Peyer's patch (tissue), 4 donors: ENCODE data around the gene UMODL1.

Source experiments
- CTCF ChIP-seq, 6 experiments: fragments of 450-650 bp in 4 of 6; fragments of 200-600 bp in 2 of 6; sonication (generic) in 1 of 6; IDR thresholded peaks; one replicate each; pipeline ENCODE4 v1.5.1; 2017 to 2019; ENCODE audit warnings: antibody characterized with exemption in 6 of 6, mild to moderate bottlenecking in 3 of 6, moderate library complexity in 1 of 6
- POLR2A ChIP-seq, 2 donors: fragments of 450-650 bp; IDR thresholded peaks; one replicate each; pipeline ENCODE4 v1.5.1; 2017; ENCODE audit warnings: antibody characterized with exemption in 2 of 2, mild to moderate bottlenecking in 2 of 2, moderate library complexity in 2 of 2

- TF ChIP-seq CTCF (IDR thresholded peaks at IDR 0.05): no peak
- TF ChIP-seq POLR2A (IDR thresholded peaks at IDR 0.05): no peak
These were observed 21.3 kb upstream of the UMODL1 start for GRCh38 chr21:42049578-42050430.
